HG02642 (cell line): ENCODE data around the gene FAM131A.
"Not testable (repeated sequence)": the region's sequence is repeated elsewhere in the genome, so short reads cannot be mapped to it uniquely, and the experiment has no call there.

Experiments used
- ATAC-seq: cut with Tn5 transposase; IDR thresholded peaks from one replicate; pipeline ENCODE4 v1.9.1; 2021; ENCODE audit warnings: mild to moderate bottlenecking; ENCODE audit not compliant: unreplicated experiment, poor library complexity

FAM131A gene

DNA sequence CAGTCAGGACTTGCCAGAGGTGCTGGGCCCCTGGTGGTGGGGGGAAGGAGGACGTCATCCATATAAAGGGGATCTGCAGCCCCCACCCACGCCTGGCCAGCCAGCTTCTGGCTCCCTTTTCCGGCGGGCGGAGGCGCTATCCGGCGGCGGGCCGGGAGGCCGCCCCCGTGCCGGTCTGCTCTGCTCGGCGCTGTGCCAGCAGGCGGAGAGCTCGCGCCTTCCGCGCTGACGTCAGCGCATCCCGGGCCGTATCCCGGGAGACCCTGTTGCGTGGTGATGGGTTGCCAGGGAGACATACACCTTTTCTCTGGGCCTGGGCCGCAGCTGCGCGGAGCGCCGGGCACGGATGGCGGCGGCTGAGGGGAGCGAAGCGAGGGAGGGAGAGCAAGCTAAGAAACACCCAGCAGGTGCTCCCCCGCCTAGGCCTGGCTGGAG is 1.1 kb downstream of the FAM131A start:
- ATAC-seq = no peak

GRCh38 chr3:184339001-184339400 is 1.6 kb downstream of the FAM131A start:
- no peak for ATAC-seq

- ATAC-seq = not testable (repeated sequence)
These were observed 2.2 kb downstream of the FAM131A start for GRCh38 chr3:184339451-184340135.

DNA sequence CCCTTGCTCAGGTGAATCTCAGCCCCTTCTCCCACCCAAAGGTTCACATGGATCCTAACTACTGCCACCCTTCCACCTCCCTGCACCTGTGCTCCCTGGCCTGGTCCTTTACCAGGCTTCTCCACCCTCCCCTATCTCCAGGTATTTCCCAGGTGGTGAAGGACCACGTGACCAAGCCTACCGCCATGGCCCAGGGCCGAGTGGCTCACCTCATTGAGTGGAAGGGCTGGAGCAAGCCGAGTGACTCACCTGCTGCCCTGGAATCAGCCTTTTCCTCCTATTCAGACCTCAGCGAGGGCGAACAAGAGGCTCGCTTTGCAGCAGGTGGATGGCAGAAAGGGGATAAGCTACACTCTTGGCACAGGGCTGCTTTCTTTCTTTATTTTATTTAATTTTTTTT is 4.5 kb downstream of the FAM131A start:
- no peak for ATAC-seq

- ATAC-seq = no peak
These were observed 5.9 kb downstream of the FAM131A start for GRCh38 chr3:184343200-184343876.

DNA sequence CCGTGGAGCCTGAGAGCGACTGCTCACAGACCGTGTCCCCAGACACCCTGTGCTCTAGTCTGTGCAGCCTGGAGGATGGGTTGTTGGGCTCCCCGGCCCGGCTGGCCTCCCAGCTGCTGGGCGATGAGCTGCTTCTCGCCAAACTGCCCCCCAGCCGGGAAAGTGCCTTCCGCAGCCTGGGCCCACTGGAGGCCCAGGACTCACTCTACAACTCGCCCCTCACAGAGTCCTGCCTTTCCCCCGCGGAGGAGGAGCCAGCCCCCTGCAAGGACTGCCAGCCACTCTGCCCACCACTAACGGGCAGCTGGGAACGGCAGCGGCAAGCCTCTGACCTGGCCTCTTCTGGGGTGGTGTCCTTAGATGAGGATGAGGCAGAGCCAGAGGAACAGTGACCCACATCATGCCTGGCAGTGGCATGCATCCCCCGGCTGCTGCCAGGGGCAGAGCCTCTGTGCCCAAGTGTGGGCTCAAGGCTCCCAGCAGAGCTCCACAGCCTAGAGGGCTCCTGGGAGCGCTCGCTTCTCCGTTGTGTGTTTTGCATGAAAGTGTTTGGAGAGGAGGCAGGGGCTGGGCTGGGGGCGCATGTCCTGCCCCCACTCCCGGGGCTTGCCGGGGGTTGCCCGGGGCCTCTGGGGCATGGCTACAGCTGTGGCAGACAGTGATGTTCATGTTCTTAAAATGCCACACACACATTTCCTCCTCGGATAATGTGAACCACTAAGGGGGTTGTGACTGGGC is 7.3 kb downstream of the FAM131A start:
- no peak for ATAC-seq

- ATAC-seq = peak; percentile 47
These were observed 8.1 kb downstream of the FAM131A start for GRCh38 chr3:184345317-184346144.

DNA sequence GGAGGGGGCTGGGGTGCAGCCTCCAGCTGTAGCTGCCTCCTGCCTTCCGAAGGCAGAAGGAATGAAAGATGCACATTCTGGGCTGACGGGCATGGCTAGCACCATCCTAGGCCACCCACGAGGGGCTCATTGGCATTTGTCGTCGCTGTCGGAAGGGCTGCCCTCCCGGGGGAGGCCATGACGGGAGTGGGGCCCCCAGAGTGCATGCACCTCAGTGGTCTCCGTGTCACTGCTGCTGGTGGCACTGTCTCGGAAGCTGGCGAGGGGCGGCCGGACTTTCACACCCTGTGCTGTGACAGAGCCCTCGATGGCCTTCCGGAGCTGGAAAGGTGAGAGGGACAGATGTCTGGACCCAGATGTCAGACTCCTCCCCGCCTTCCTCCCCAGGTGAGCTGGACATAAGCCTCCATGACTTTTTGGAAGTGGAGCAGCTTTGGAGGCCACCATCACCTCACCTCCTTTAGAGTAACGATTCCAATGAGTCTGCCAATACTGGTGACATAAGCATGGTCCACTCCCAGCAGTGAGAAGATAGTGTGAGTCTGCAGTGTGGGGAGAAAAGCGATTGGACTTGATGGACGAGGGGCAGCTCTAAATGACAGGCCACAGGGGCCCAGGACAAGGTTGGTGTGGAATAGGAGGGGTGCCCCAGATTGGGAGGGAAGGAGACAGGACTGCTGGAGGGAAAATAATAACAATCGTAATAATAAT is 9.2 kb downstream of the FAM131A start:
- no peak for ATAC-seq

- no peak for ATAC-seq
These were observed 10.1 kb downstream of the FAM131A start for GRCh38 chr3:184347321-184348056.

GRCh38 chr3:184348057-184348382 is 10.6 kb downstream of the FAM131A start:
- no peak for ATAC-seq

DNA sequence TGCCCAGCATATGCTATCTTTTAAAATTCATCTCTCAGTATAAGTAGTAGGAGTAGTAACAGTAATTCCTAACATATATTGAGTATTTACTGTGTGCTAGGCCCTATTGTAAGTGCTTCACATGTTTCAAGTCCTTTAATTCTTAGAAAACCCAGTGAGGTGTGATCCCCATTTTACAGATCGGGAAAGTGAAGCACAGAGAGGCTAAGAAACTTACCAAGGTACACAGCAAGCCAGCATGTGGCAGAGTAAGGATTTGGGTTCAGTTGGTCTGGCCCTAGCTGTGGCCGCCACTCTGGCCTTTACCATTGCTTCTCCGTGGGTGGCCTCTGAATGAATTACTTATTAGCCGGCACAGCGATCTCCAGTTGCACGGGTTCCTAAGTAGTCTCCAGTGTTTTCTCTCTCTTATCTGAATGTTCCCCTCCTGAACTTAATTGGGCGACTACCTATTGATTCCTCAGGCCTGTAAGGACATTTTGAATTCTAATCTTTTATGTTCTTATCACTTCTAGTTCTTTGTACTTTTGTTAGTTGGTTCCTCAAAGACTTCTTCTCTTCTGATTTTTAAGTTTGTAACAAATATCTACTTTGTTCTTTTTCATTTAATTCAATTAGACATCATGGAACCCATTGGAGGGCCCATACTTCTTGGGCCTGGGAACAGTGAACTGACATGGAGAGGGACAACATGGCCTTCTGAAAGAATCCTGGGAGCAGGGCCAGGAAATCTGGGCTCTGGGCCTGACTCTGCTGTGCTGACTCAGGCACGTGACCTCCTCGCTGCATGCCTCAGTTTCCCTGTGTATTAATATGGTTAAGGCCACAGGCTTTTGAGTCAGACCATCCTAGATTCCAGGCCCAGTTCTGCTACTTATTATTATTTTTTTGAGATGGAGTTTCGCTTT is 12.4 kb downstream of the FAM131A start:
- no peak for ATAC-seq

DNA sequence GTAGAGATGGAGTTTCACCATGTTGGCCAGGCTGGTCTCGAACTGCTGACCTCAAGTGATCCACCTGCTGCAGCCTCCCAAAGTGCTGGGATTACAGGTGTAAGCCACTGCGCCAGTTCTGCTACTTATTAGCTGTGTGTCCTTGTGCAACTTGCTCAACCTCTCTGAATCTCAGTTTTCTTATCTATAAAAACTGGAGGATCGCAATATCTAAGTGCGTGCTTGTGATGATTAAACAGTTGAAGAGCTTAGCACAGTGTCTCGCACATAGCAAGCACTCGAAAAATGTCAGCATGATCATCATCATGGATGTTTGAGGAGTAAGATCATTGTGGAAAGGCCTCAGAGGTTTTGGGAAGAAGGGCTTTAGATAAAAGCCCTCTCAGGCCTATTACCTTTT is 13.2 kb downstream of the FAM131A start:
- ATAC-seq = no peak

DNA sequence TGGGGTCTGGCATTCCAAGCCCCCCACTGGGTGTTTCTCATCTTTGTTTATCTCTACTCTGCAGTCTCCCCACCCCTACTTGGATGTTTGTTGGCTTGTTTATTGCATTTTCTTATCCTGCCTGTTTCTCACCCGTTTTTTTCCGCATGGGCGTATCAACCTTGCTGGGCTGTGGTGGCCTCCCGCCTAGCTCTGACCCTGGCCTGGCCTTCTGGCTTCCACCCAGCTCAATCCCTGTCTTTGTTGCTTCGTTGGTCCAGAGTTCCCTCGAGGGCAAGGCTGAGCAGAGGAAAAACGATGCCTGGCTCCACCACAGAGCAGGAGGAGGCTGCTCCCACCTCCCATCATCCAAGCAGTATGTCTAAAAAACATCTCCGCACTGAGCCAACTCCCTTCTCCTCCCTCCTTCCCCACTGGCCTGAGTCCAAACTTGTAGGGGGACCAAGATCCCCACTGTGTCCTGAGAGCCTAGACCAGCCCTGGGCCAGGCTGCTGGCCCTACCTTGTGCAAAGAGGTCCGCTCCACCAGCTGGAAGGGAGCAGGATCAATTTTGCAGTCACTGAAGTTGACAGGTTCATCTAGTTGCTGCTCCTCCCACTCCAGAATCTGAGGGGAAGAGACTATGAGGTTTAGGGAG is 14.2 kb downstream of the FAM131A start:
- no peak for ATAC-seq

DNA sequence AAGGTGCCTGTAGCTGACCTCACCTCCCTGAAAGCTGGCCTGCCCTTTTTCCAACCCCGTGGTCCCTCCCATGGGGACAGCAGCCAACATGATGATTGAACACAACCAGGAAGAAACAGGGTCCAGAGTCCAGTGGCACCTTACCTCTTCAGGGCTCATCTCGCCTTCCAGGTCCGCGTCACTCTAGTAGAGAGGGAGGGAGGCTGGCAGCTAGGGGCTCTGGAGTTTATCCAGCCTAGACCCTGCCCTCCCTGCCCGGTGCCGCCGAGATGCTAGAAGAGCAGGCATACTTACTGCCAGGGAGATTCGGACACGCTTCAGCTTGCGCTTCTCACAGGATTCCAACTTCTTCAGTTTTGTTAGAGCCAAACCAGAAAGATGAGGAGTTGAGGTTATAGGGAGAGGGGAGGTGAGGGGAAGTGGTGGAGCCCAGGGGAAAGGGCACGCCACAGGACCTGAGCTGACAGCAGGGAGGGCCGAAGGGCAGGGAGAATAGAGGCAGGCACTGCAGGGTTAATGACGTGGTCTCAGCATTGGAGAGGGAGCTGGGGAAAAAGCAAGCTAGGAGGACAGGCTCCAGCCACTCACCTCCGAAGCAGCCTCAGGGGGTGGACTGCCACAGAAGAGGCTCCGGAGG is 14.9 kb downstream of the FAM131A start:
- no peak for ATAC-seq

GRCh38 chr3:184352897-184353545 is 15.6 kb downstream of the FAM131A start:
- no peak for ATAC-seq

DNA sequence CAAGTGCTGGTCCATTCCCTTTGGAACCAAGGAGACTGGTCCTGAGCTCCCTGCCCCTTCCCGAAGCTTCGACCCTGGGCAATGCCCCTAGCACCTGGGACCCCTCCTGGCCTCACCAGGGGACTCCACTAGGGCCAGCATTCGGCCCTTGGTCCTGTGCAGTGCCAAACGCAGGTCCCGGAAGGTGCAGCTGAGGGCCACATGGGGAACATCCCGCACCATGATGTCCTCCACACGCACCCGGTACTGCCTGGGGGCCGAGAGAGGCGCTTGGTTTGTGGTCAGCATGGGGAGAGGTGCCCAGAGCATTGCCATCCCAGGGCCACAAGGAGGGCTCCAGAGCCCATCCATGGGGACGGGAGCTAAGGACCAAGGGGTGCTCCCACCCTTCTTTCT is 16.1 kb downstream of the FAM131A start:
- ATAC-seq = no peak
